Stomach smooth muscle (tissue), 2 donors: Measurements from ENCODE around the gene MCC.

ENCODE experiments used
- H3K27ac ChIP-seq: one replicate; pipeline ENCODE4 v1.7.0; 2013; ENCODE audit warnings: mild to moderate bottlenecking, low read length, inconsistent platforms
- H3K27me3 ChIP-seq, 2 donors: one replicate each; pipeline ENCODE4 v1.7.0; 2013; ENCODE audit warnings: low read length in 2 of 2; ENCODE audit not compliant: insufficient read depth in 2 of 2, control insufficient read depth in 1 of 2
- H3K36me3 ChIP-seq, 2 donors: one replicate each; pipeline ENCODE4 v1.7.0; 2013; ENCODE audit warnings: low read length in 2 of 2; ENCODE audit not compliant: control insufficient read depth in 2 of 2, insufficient read depth in 2 of 2
- H3K4me1 ChIP-seq: one replicate; pipeline ENCODE4 v1.7.0; 2013; ENCODE audit warnings: low read length; ENCODE audit not compliant: control insufficient read depth, insufficient read depth
- H3K4me3 ChIP-seq, 2 donors: one replicate each; pipeline ENCODE4 v1.7.0; 2013; ENCODE audit warnings: low read length in 2 of 2
- H3K9ac ChIP-seq, 2 donors: one replicate each; pipeline ENCODE4 v1.7.0; 2013; ENCODE audit warnings: low read length in 2 of 2, mild to moderate bottlenecking in 1 of 2
- H3K9me3 ChIP-seq, 2 donors: one replicate each; pipeline ENCODE4 v1.7.0; 2013; ENCODE audit warnings: low read length in 2 of 2; ENCODE audit not compliant: control insufficient read depth in 2 of 2
- donor health status: healthy.
- donor health status: Pancreatic carcinoma.

MCC gene

GRCh38 chr5:113192541-113192940, 295.7 kb downstream of the MCC start:
- peaks cover 3% of the 10 kb centered on the region for H3K4me1 ChIP-seq
- H3K36me3 ChIP-seq, result peaks cover 0 to 5% of the 10 kb centered on the region in 2 donors
- no peaks in the 10 kb centered on the region for H3K27me3 ChIP-seq
- peaks cover 0 to 9% of the 10 kb centered on the region in 2 donors for H3K9me3 ChIP-seq
- H3K27ac ChIP-seq, result no peak overlapping the region
- H3K9ac ChIP-seq, result no peak overlapping the region
- no peak overlapping the region for H3K4me3 ChIP-seq

GRCh38 chr5:113190347-113190746, 297.9 kb downstream of the MCC start:
- Histone ChIP-seq H3K9ac (no peak overlapping the region), H3K4me1 (peaks cover 7% of the 10 kb centered on the region), H3K4me3 (no peak overlapping the region), H3K27me3 (no peaks in the 10 kb centered on the region), H3K36me3 (peaks cover 0 to 3% of the 10 kb centered on the region in 2 donors), H3K27ac (no peak overlapping the region), H3K9me3 (peaks cover 0 to 9% of the 10 kb centered on the region in 2 donors)

- Histone ChIP-seq H3K9ac (no peak overlapping the region), H3K4me1 (peaks cover 4% of the 10 kb centered on the region), H3K4me3 (no peak overlapping the region), H3K36me3 (no peaks in the 10 kb centered on the region), H3K27ac (no peak overlapping the region), H3K27me3 (no peaks in the 10 kb centered on the region), H3K9me3 (peaks cover 0 to 9% of the 10 kb centered on the region in 2 donors)
Measured at GRCh38 chr5:113189291-113189690, 299.0 kb downstream of the MCC start.

- no peak overlapping the region for H3K27ac ChIP-seq
- H3K9me3 ChIP-seq, result peaks cover 0 to 7% of the 10 kb centered on the region in 2 donors
- H3K4me3 ChIP-seq, result no peak overlapping the region
- no peak overlapping the region for H3K9ac ChIP-seq
- H3K27me3 ChIP-seq, result no peaks in the 10 kb centered on the region
- no peaks in the 10 kb centered on the region for H3K36me3 ChIP-seq
- peaks cover 4% of the 10 kb centered on the region for H3K4me1 ChIP-seq
Measured at GRCh38 chr5:113188436-113188835, 299.8 kb downstream of the MCC start.

GRCh38 chr5:113187906-113188305, 300.3 kb downstream of the MCC start:
- H3K27me3 ChIP-seq, result no peaks in the 10 kb centered on the region
- H3K4me1 ChIP-seq, result peaks cover 4% of the 10 kb centered on the region
- H3K4me3 ChIP-seq, result no peak overlapping the region

GRCh38 chr5:113186061-113186460, 302.2 kb downstream of the MCC start:
- no peak overlapping the region for H3K9ac ChIP-seq
- H3K27me3 ChIP-seq, result no peaks in the 10 kb centered on the region
- peaks cover 4% of the 10 kb centered on the region for H3K4me1 ChIP-seq
- H3K9me3 ChIP-seq, result no peaks in the 10 kb centered on the region
- H3K27ac ChIP-seq, result no peak overlapping the region
- no peak overlapping the region for H3K4me3 ChIP-seq
- H3K36me3 ChIP-seq, result no peaks in the 10 kb centered on the region

More at GRCh38 chr5:113187906-113188305, 300.3 kb downstream of the MCC start:
- Histone ChIP-seq H3K9me3 (peaks cover 0 to 2% of the 10 kb centered on the region in 2 donors), H3K27ac (no peak overlapping the region), H3K9ac (no peak overlapping the region), H3K36me3 (no peaks in the 10 kb centered on the region)

GRCh38 chr5:113183694-113184093, 304.6 kb downstream of the MCC start:
- no peak overlapping the region for H3K27ac ChIP-seq
- H3K36me3 ChIP-seq, result no peaks in the 10 kb centered on the region
- peaks cover 18% of the 10 kb centered on the region for H3K4me1 ChIP-seq
- no peak overlapping the region for H3K9ac ChIP-seq
- H3K27me3 ChIP-seq, result no peaks in the 10 kb centered on the region
- H3K9me3 ChIP-seq, result no peaks in the 10 kb centered on the region
- H3K4me3 ChIP-seq, result no peak overlapping the region

- Histone ChIP-seq H3K4me1 (peaks cover 23% of the 10 kb centered on the region), H3K9ac (no peak overlapping the region)
Measured at GRCh38 chr5:113182658-113183344, 305.5 kb downstream of the MCC start.

GRCh38 chr5:113181853-113182490, 306.3 kb downstream of the MCC start:
- Histone ChIP-seq H3K4me3 (no peak overlapping the region), H3K27ac (no peak overlapping the region), H3K4me1 (peaks cover 23% of the 10 kb centered on the region), H3K27me3 (no peaks in the 10 kb centered on the region), H3K36me3 (no peaks in the 10 kb centered on the region), H3K9me3 (no peaks in the 10 kb centered on the region), H3K9ac (no peak overlapping the region)

More at GRCh38 chr5:113182658-113183344, 305.5 kb downstream of the MCC start:
- no peak overlapping the region for H3K27ac ChIP-seq
- no peak overlapping the region for H3K4me3 ChIP-seq
- H3K27me3 ChIP-seq, result no peaks in the 10 kb centered on the region
- H3K36me3 ChIP-seq, result no peaks in the 10 kb centered on the region
- H3K9me3 ChIP-seq, result no peaks in the 10 kb centered on the region

GRCh38 chr5:113181409-113181808, 306.8 kb downstream of the MCC start:
- Histone ChIP-seq H3K36me3 (no peaks in the 10 kb centered on the region), H3K9me3 (no peaks in the 10 kb centered on the region), H3K4me1 (peaks cover 23% of the 10 kb centered on the region)

GRCh38 chr5:113179156-113179555, 309.1 kb downstream of the MCC start:
- peaks cover 20% of the 10 kb centered on the region for H3K4me1 ChIP-seq
- no peak overlapping the region for H3K9ac ChIP-seq
- no peaks in the 10 kb centered on the region for H3K36me3 ChIP-seq
- H3K9me3 ChIP-seq, result no peaks in the 10 kb centered on the region
- H3K27ac ChIP-seq, result no peak overlapping the region
- H3K4me3 ChIP-seq, result no peak overlapping the region
- no peaks in the 10 kb centered on the region for H3K27me3 ChIP-seq

More at GRCh38 chr5:113181409-113181808, 306.8 kb downstream of the MCC start:
- Histone ChIP-seq H3K4me3 (no peak overlapping the region), H3K27ac (no peak overlapping the region), H3K27me3 (no peaks in the 10 kb centered on the region), H3K9ac (no peak overlapping the region)
